ENCODE data around the gene CORO1C. TPM values are rescaled to one million over a fixed set of nuclear protein-coding genes. Genes with fewer than 3 reads are reported as not detected.

Gene CORO1C
- total and polyA plus RNA-seq, 9 of the 15 experiments (the other 6 are each of a cell fraction or from before 2014, with no cell fraction given) = 55.2 to 280 (median 150) TPM

DNA sequence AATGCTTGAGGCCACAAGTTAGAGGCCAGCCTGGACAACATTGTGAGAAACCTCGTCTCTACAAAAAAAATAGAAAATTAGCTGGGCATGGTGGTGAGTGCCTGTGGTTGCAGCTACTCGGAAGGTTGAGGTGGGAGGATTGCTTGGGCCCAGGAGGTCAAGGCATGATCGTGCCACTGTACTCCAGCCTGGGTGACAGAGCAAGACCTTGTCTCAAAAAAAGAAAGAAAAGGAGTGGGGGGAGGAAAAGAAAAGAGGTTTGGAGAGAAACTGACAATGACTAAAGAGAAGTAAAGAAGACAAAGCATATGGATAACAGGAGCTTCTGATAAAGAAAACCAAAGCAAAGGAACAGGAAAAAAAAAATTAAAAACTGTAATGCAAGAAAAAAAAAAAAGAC is 60.2 kb downstream of the CORO1C start (continued):
- no peak for TF ChIP-seq ZNF232 (CRISPR knock-in tag; IDR thresholded peaks at IDR 0.05)
- 0 out of 2 replicates have a peak, but pooled peaks have one; percentile 29 for TF ChIP-seq OTX1 (CRISPR knock-in tag; IDR thresholded peaks at IDR 0.05)
- TF ChIP-seq CSDE1 (IDR thresholded peaks at IDR 0.05) = no peak
- TF ChIP-seq, protein P1, sequence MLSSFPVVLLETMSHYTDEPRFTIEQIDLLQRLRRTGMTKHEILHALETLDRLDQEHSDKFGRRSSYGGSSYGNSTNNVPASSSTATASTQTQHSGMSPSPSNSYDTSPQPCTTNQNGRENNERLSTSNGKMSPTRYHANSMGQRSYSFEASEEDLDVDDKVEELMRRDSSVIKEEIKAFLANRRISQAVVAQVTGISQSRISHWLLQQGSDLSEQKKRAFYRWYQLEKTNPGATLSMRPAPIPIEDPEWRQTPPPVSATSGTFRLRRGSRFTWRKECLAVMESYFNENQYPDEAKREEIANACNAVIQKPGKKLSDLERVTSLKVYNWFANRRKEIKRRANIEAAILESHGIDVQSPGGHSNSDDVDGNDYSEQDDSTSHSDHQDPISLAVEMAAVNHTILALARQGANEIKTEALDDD (IDR thresholded peaks at IDR 0.05) = no peak
- no peak for TF ChIP-seq ZNF444 (CRISPR knock-in tag; IDR thresholded peaks at IDR 0.05)
- TF ChIP-seq MTA2 (IDR thresholded peaks at IDR 0.05; ENCODE audit: low read depth) = no peak
- TF ChIP-seq ZNF583 (CRISPR knock-in tag; IDR thresholded peaks at IDR 0.05) = no peak
- TF ChIP-seq LCOR (CRISPR knock-in tag; IDR thresholded peaks at IDR 0.05) = no peak
- no peak for TF ChIP-seq E2F3 (CRISPR knock-in tag; IDR thresholded peaks at IDR 0.05)
- TF ChIP-seq, protein P2, sequence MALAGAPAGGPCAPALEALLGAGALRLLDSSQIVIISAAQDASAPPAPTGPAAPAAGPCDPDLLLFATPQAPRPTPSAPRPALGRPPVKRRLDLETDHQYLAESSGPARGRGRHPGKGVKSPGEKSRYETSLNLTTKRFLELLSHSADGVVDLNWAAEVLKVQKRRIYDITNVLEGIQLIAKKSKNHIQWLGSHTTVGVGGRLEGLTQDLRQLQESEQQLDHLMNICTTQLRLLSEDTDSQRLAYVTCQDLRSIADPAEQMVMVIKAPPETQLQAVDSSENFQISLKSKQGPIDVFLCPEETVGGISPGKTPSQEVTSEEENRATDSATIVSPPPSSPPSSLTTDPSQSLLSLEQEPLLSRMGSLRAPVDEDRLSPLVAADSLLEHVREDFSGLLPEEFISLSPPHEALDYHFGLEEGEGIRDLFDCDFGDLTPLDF (CRISPR knock-in tag; IDR thresholded peaks at IDR 0.05) = no peak
- no peak for TF ChIP-seq ELF1 (tag; IDR thresholded peaks at IDR 0.05)
- no peak for TF ChIP-seq HDAC8 (tag; IDR thresholded peaks at IDR 0.05)
- peak; percentile 62; the same call in 1 of the 2 replicates for TF ChIP-seq DPF2 (IDR thresholded peaks at IDR 0.05)
- TF ChIP-seq, protein P3, sequence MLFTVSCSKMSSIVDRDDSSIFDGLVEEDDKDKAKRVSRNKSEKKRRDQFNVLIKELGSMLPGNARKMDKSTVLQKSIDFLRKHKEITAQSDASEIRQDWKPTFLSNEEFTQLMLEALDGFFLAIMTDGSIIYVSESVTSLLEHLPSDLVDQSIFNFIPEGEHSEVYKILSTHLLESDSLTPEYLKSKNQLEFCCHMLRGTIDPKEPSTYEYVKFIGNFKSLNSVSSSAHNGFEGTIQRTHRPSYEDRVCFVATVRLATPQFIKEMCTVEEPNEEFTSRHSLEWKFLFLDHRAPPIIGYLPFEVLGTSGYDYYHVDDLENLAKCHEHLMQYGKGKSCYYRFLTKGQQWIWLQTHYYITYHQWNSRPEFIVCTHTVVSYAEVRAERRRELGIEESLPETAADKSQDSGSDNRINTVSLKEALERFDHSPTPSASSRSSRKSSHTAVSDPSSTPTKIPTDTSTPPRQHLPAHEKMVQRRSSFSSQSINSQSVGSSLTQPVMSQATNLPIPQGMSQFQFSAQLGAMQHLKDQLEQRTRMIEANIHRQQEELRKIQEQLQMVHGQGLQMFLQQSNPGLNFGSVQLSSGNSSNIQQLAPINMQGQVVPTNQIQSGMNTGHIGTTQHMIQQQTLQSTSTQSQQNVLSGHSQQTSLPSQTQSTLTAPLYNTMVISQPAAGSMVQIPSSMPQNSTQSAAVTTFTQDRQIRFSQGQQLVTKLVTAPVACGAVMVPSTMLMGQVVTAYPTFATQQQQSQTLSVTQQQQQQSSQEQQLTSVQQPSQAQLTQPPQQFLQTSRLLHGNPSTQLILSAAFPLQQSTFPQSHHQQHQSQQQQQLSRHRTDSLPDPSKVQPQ (CRISPR knock-in tag; IDR thresholded peaks at IDR 0.05; ENCODE audit: borderline replicate concordance) = no peak
- no peak for TF ChIP-seq ETV1 (tag; conservative IDR thresholded peaks at IDR 0.05; ENCODE audit: low read depth)
